Esophagus squamous epithelium (tissue), 4 donors: Measurements from ENCODE around the gene LRRC74B.

Source experiments
- CTCF ChIP-seq, 6 experiments: fragments of 450-650 bp in 4 of 6; fragments of 200-600 bp in 2 of 6; sonication (generic) in 2 of 6; IDR thresholded peaks; one replicate each; pipeline ENCODE4 v1.5.1; 2016 to 2019; ENCODE audit warnings: antibody characterized with exemption in 6 of 6, mild to moderate bottlenecking in 4 of 6, moderate library complexity in 4 of 6
- POLR2A ChIP-seq, 4 donors: fragments of 450-650 bp; IDR thresholded peaks; one replicate each; pipeline ENCODE4 v1.6.1; 2017; ENCODE audit warnings: antibody characterized with exemption in 4 of 4, mild to moderate bottlenecking in 4 of 4, moderate library complexity in 3 of 4

- no peak for TF ChIP-seq CTCF (IDR thresholded peaks at IDR 0.05)
- no peak for TF ChIP-seq POLR2A (IDR thresholded peaks at IDR 0.05)
These were observed 34.8 kb downstream of the LRRC74B start for GRCh38 chr22:21080435-21081137.
